ENCODE data around the gene LRIG1.

Gene LRIG1

GRCh38 chr3:66400411-66401156 is 100.2 kb downstream of the LRIG1 start:
- DNase-seq: no peak

GRCh38 chr3:66399529-66400232 is 101.1 kb downstream of the LRIG1 start:
- no peak for DNase-seq

DNA sequence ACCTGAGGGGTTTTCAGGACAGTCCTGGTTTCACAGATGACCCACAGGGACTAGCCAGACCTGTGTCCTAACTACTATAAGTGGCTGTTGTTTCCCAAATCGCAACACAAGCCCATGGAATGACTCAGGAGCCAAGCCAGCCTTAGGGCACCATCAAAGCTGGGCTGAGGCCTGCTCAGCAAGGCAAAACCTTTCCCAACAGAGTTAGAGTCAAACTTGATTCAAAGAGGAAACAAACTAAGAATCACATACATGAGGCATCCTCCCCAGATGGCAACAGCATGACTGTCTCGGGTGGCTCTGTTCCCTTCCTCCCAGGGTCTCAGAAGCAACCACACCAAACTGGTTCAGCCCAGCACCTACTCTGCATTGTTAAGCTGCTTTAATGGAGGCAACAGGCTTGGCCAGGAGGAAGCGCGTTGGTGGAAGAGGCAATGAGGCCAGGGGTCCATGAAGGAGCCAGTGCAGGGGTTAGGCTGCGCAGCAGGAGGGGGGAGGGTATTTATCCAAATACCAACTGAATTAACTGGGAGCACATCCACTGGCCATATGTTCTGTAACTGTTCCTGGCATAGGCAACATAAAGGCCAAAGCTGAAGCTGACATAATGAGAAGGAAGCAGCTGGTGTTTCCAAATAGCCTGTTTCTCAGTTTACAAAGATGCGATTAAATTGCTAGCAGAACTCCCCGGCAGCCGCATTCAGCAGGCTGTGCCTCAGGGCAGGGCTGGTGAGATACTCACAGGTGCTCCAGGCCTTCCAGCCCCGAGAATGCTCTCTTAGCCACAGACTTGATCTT is 102.4 kb downstream of the LRIG1 start:
- no peak for DNase-seq

GRCh38 chr3:66397745-66398144 is 103.1 kb downstream of the LRIG1 start:
- DNase-seq: no peak

DNA sequence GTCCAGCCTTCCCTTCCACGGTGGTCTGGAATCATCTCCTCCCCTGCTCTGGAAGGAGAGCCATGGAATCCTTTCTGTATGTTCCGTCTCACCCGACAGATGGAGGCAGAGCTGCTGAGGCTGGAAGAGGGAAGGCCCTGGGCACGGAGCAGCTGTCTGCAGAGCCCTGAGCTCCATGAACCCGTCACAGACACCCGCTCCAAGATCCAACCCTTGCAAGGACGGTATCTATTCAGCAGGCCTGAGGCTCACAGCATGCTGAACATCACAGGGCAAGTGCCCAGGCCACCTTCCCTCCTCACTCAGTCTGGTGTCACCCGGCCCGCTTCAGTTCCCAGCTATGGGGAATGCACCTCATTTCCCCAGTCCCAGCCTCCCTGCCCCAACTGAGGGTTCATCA is 103.9 kb downstream of the LRIG1 start:
- DNase-seq: no peak

GRCh38 chr3:66396161-66396760 is 104.6 kb downstream of the LRIG1 start:
- DNase-seq: no peak

DNA sequence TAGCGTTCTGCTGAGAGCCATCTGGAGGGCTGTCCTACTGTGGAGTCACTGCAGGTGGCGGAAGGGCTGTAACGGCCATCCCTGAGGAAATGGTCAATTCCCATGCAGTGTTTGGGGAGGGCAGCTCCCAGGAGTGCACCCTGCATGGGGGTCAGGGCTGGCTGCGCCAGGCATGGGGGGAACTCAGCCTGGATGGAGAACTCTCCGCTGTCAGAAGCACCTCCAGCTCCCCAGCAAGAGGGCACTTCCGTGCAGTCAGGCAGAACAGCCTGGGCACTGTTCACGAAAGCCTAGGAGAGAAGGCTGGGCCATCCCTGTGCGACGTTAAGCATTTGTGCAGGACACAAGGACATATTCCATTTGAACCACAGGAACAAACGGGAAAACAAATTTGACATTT is 105.2 kb downstream of the LRIG1 start:
- DNase-seq: no peak

DNA sequence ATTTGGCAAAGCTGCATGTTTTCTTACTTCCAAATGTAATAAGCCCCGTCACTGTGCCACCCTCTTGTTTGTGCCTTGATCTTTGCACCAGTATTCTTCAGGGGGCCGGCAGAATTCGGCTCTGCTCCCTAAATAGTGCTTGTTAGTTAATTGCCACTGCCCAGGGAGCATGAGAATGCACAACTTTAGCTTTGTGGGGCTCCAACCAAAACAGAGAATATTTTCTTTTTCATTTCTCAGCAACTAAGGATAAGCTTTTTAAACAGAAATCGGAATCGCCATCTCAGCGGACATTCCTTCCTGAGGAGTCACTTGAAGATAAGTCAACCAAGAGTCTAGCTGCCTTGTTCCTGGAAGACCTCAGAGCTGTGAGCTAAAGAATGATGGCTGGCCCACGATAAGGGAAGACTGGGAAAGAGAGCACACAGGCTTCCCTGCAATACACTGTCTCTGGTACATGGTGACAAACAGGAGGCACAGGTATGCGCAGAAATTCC is 106.0 kb downstream of the LRIG1 start:
- no peak for DNase-seq

DNA sequence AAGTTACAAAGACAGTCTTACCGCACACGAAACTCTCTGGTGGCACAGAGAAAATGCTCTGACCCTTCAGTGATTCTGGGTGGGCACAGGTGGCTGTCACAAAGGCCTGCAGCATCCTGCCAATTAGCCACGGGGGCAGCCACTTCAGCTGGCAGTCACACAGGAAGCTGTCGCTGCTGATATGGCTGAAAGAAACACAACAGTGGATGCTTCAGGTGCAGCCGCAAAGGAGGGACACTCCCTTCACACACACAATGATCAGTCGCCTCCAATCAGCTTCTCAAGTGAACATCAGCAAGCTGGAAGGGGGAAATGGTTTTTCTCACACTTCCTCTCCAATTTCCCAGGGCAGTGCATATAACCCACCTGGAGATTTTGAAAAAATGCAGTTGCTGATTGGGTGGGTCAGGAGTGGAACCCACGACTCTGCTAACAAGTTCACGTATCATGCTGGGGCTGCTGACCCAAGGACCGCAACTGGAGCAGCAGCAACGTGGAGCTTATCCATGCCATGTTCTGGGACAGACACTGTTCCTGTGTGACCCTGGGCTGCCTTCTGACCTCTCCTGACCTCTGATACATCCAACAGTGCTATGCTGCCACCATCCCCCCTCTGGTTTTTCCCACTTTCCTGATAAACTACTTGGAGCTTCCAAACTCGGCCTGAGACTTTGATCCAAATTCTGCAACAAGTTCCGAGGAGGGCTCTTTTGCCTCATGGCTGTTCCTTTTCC is 106.6 kb downstream of the LRIG1 start:
- peak; percentile 38 for DNase-seq

- no peak for DNase-seq
Measured at GRCh38 chr3:66393333-66394005, 107.4 kb downstream of the LRIG1 start.

DNA sequence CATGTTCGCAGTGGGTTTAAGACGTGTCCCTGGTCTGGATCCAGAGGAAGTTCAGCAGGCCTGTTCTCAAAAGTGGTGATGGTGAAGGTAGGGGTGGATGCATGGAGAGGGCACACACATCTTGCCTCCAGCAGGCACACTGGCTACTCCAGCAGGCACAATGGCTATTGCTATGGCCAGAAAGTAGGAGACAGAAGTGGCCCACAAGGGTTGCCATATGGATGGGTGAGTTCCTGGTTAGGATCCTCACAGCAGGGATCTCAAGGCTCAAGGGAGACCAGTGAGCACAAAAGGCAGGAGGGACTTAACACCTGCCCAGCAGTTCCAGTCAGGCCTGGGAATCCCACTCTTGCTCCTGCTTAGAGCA is 107.9 kb downstream of the LRIG1 start:
- DNase-seq: no peak

- no peak for DNase-seq
Measured at GRCh38 chr3:66392512-66392911, 108.3 kb downstream of the LRIG1 start.

- no peak for DNase-seq
Measured at GRCh38 chr3:66390013-66390412, 110.8 kb downstream of the LRIG1 start.

- DNase-seq: no peak
Measured at GRCh38 chr3:66386925-66387650, 113.7 kb downstream of the LRIG1 start.

DNA sequence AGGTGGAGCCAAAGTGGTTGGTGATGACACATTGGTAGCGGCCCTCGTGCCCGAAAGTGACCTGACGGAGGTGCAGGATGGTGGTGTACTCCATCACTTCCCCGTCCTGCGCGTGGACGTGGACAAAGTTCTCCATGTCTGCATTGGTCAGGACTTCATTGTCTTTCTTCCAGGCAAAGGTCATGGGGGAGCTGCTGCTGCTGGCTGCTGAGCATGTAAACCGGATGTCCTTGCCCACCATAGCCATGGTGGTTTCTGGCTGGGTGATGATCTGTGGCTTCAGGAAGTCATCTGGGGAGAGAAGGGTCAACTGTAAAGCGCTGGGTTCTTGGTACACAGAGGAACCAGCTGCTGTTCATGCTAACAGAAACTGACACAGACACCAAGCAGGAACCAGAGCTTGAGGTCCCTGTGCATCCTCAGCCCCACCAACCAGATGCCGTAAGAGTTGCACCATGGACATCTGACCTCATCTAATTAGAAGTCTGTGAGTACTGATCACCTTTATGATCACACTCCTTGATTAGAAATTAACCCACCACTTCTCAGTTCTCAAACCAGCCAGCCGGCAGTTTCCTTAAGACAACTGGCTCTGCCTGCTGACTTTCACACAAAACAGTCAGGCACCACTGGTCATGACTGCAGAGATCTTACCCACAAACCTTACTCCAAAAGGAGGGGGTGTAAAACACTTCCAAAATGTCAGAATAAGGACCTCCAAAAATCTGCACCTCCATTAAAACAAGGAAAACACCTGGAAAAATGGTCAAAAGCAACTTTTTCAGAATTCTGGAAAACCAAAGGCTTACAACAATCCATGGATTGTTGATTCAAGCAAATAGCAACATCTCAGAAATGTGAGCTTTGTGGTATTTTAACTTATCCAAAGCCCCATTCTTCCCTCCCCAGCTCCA is 114.6 kb downstream of the LRIG1 start:
- no peak for DNase-seq

- no peak for DNase-seq
Measured at GRCh38 chr3:66385066-66385465, 115.8 kb downstream of the LRIG1 start.

DNA sequence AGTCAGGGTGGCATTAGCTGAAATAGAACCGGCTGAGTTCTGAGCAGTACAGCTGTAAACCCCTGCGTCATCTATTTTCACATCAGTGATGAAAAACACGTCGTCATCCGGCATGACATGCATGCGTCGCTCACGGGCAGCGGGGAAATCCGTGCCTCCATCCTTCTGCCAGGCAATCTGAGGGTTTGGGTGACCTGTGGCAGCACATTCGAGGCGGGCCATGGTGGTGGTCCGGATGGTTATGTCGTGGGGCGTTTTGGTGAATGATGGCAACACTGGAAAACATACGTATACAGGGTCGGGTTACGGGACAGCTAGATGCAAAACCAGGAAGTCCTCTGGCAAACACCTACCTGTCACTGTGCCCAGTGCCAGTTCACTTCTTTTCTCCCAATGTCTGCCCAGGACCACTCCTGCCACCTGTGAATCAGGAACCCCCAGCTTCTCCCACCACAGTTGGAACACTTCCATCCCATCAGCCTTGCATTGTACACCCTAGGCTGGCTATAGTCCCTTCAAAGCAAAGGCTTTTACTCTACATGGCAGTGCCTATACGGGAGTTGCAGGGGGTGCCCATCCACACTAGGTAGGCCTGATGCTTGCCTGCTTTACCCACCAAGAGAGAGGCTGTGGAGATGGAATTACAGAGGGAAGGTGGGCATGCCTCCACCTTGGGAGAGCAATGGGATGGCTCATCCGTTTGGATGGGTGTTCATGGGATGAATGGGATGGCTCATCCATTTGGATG is 116.7 kb downstream of the LRIG1 start:
- no peak for DNase-seq

GRCh38 chr3:66383023-66383422 is 117.8 kb downstream of the LRIG1 start:
- no peak for DNase-seq

- DNase-seq: no peak
Measured at GRCh38 chr3:66382142-66382541, 118.7 kb downstream of the LRIG1 start.

Measured in activated CD8-positive, alpha-beta memory T cell treated with anti-CD3 and anti-CD28 coated beads, Interleukin-2, amount 50 U/mL, for 4 hours (primary cell).